ENCODE data around the gene ACAD10. TPM values are rescaled to one million over a fixed set of nuclear protein-coding genes. Genes with fewer than 3 reads are reported as not detected.
"Not testable (repeated sequence)": the region's sequence is repeated elsewhere in the genome, so short reads cannot be mapped to it uniquely, and the experiment has no call there.

The ACAD10 gene
- total RNA-seq, 3 donors from 2014 or later = 17.9 to 24.1 (median 18.7) TPM

GRCh38 chr12:111677186-111677585, 8.7 kb upstream of the ACAD10 start:
- no peak overlapping the region for H3K27ac ChIP-seq
- H3K4me1 ChIP-seq = no peaks in the 10 kb centered on the region
- no peaks in the 10 kb centered on the region for H3K9me3 ChIP-seq
- H3K36me3 ChIP-seq = peaks cover 12% of the 10 kb centered on the region
- intact Hi-C loops (cut with DNase I; ENCODE audit: low total_unique reads) = loop anchor here (10.0 kb wide), 1 partner anchor 282 kb away; no protein-coding TSS in a partner anchor
- DNase-seq (ENCODE audit: low spot score in 2 of 2) = no peak
- no peak overlapping the region for H3K4me3 ChIP-seq
- TF ChIP-seq POLR2AphosphoS5 (IDR thresholded peaks at IDR 0.05) (no peak), CTCF (IDR thresholded peaks at IDR 0.05) (no peak), POLR2A (IDR thresholded peaks at IDR 0.05) (no peak)
- H3K27me3 ChIP-seq = no peaks in the 10 kb centered on the region

- H3K27me3 ChIP-seq; DNase-seq (ENCODE audit: low spot score in 2 of 2); intact Hi-C loops (cut with DNase I; ENCODE audit: low total_unique reads); H3K9me3 ChIP-seq: not testable (repeated sequence)
- Histone ChIP-seq H3K27ac (peak overlapping the region; percentile 88 to 91), H3K36me3 (peaks cover 11% of the 10 kb centered on the region), H3K4me1 (peaks cover 2 to 13% of the 10 kb centered on the region in 2 donors), H3K4me3 (peak overlapping the region; percentile 83 to 100 (median 91))
Measured at GRCh38 chr12:111684485-111685198, 1.2 kb upstream of the ACAD10 start.

GRCh38 chr12:111685322-111685810, 487 bp upstream of the ACAD10 start:
- no peak for TF ChIP-seq POLR2A (IDR thresholded peaks at IDR 0.05)
- no peak for TF ChIP-seq POLR2AphosphoS5 (IDR thresholded peaks at IDR 0.05)
- TF ChIP-seq CTCF (IDR thresholded peaks at IDR 0.05) = no peak
- no peak for DNase-seq (ENCODE audit: low spot score in 2 of 2)
- H3K9me3 ChIP-seq = no peaks in the 10 kb centered on the region
- H3K4me3 ChIP-seq = peak overlapping the region; percentile 83 to 100 (median 91)
- intact Hi-C loops (cut with DNase I; ENCODE audit: low total_unique reads) = no loop called here
- peaks cover 2 to 13% of the 10 kb centered on the region in 2 donors for H3K4me1 ChIP-seq
- peak overlapping the region; percentile 88 to 91 for H3K27ac ChIP-seq
- peaks cover 11% of the 10 kb centered on the region for H3K36me3 ChIP-seq
- H3K27me3 ChIP-seq = no peaks in the 10 kb centered on the region

- Histone ChIP-seq H3K4me1 (peaks cover 2 to 13% of the 10 kb centered on the region in 2 donors), H3K36me3 (peaks cover 7% of the 10 kb centered on the region), H3K27ac (peak overlapping the region; percentile 88 to 91), H3K27me3 (no peaks in the 10 kb centered on the region), H3K9me3 (no peaks in the 10 kb centered on the region), H3K4me3 (peak overlapping the region; percentile 83 to 100 (median 91))
- intact Hi-C loops (cut with DNase I; ENCODE audit: low total_unique reads) = no loop called here
- no peak for DNase-seq (ENCODE audit: low spot score in 2 of 2)
- TF ChIP-seq POLR2A (IDR thresholded peaks at IDR 0.05) (no peak), CTCF (IDR thresholded peaks at IDR 0.05) (no peak), POLR2AphosphoS5 (IDR thresholded peaks at IDR 0.05) (no peak)
Measured at GRCh38 chr12:111686574-111687105, 787 bp downstream of the ACAD10 start.

DNA sequence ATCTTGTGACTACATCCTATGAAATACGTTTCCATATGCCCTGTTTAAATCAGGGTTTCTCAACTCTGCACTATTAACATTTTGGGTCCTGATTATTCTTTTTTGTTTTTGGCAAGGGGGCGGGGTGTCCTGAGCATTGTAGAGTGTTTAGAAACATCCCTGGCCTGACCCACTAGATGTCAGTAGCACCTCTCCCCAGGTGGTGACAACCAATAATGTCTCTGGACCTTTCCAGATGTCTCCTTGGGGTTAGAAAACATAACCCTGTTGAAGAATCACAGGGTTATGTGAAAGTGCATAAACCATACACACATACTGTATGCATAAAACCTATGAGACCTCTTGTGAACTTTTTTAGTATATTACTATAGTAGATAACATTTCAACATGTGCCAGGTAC, 1.4 kb downstream of the ACAD10 start:
- Histone ChIP-seq H3K4me3 (no peak overlapping the region), H3K36me3 (peaks cover 1% of the 10 kb centered on the region), H3K9me3 (no peaks in the 10 kb centered on the region), H3K27ac (no peak overlapping the region), H3K27me3 (no peaks in the 10 kb centered on the region), H3K4me1 (peaks cover 2 to 13% of the 10 kb centered on the region in 2 donors)
- DNase-seq (ENCODE audit: low spot score in 2 of 2) = no peak
- TF ChIP-seq CTCF (IDR thresholded peaks at IDR 0.05) = no peak
- TF ChIP-seq POLR2AphosphoS5 (IDR thresholded peaks at IDR 0.05) = no peak
- no peak for TF ChIP-seq POLR2A (IDR thresholded peaks at IDR 0.05)
- intact Hi-C loops (cut with DNase I; ENCODE audit: low total_unique reads) = no loop called here
